ENCODE data around the gene KIRREL1.

DNA sequence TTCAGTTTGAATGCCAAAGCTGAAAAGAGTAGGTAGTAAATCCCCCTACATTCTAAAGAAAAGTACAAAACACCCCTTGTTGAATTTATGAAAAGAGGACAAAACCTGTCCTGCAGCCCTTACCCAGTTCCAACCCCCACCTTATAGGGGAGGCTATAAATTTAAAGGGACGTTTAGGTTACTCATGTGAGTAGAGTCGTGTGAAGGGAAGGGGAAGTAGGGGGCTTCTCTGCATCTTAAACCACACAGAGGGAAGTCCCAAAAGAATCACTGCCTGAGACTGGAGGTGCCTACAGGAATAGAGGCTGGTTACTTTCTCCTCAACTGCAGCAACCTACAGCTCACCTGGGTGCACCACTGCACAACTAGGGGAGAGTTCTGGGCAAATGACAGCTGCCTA, 36.7 kb upstream of the KIRREL1 start:
- TF ChIP-seq POLR2A (IDR thresholded peaks at IDR 0.05) (no peak), CTCF (IDR thresholded peaks at IDR 0.05) (no peak), POLR2AphosphoS5 (IDR thresholded peaks at IDR 0.05) (no peak)
